COLO668 (cell line): ENCODE measurements around the gene CHCHD3.
"Not testable (repeated sequence)": the region's sequence is repeated elsewhere in the genome, so short reads cannot be mapped to it uniquely, and the experiment has no call there.

Experiments used
- DNase-seq: peaks from one replicate; lab custom pipeline; 2025; ENCODE audit not compliant: unreplicated experiment; lab: John Stamatoyannopoulos, UW

Gene CHCHD3

DNA sequence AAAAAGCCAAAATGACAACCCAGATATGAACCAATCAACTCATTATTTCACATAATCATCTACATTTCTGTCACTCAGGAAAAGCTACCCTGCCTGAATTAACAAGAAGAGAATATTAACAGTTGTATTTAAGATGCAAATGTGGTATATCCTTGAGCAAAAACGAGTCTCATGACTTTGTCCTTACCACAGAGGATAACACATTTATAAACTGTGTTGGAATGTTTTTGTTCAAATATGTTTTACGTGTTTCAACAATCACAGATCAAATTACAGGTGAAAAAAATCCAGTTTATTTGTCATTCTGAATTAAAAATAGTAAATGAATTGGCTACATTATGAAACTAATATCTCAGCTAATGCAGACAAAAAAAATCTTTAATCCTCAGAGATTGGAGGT lies 34.6 kb downstream of the CHCHD3 start:
- no peak for DNase-seq

- DNase-seq: no peak
Measured at GRCh38 chr7:133044722-133045473, 37.0 kb downstream of the CHCHD3 start.

- no peak for DNase-seq
Measured at GRCh38 chr7:133040674-133041073, 41.2 kb downstream of the CHCHD3 start.

DNA sequence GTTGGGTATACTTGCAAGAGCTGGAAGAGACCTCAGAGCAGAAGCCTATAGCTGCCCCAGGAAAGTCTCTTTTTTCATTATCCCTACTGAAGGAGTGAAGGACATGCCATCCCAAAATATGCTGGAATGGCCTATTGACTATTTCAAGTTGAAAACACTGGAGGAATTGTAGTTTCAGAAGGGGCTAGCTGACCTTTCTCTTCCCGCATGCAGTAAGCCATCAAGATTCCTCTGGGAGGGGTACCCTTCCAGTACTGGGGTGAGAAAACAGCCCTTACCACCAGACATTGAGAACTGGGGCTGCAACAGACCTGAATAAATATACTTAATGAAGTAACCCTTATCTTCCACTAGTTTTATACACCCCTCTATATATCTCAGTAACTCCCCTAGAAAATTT lies 41.7 kb downstream of the CHCHD3 start:
- DNase-seq: no peak

GRCh38 chr7:133039614-133040013 lies 42.3 kb downstream of the CHCHD3 start:
- no peak for DNase-seq

DNA sequence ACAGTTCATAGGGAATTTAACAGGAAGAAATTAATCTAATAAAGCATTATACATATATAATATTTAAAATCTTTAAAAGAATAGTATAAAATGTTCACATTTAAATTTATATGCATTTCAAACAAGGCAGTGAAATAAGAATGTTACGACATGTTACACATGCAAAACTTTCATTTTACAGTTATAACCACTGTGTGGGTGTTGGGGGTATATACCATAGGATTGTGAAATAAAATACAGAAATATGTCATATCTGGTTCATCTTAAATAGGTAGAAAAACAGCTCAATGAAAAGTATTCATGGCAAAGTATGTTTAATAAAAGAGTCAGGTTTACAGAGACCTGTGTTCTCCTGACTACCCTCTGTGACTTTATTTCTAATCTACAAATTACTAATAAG lies 45.6 kb downstream of the CHCHD3 start:
- no peak for DNase-seq

GRCh38 chr7:133035240-133035639 lies 46.6 kb downstream of the CHCHD3 start:
- not testable (repeated sequence) for DNase-seq

DNA sequence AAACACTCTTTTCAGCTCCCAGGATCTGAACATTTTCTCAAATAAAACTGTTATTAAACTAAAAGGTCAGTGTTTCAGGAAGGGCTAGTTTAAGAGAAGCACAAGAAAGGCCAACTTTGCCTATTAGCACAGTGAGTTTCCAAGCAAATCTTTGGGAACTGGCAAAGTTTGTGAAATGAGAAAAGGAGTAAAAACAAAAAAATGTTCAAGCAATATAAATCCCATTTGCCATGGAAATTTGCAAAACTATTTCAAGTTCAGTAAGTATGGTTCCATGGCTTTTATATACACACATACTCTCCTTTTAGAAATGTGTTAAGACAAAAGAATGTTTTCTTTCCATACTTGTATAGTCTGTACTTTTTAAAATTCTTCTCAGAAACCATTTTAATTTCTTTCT lies 51.5 kb downstream of the CHCHD3 start:
- DNase-seq: no peak

- no peak for DNase-seq
Measured at GRCh38 chr7:133029463-133029862, 52.4 kb downstream of the CHCHD3 start.

GRCh38 chr7:133027397-133027796 lies 54.5 kb downstream of the CHCHD3 start:
- no peak for DNase-seq

- no peak for DNase-seq
Measured at GRCh38 chr7:133026210-133026859, 55.6 kb downstream of the CHCHD3 start.

GRCh38 chr7:133025056-133025455 lies 56.8 kb downstream of the CHCHD3 start:
- no peak for DNase-seq

GRCh38 chr7:133024596-133024995 lies 57.3 kb downstream of the CHCHD3 start:
- DNase-seq: no peak

DNA sequence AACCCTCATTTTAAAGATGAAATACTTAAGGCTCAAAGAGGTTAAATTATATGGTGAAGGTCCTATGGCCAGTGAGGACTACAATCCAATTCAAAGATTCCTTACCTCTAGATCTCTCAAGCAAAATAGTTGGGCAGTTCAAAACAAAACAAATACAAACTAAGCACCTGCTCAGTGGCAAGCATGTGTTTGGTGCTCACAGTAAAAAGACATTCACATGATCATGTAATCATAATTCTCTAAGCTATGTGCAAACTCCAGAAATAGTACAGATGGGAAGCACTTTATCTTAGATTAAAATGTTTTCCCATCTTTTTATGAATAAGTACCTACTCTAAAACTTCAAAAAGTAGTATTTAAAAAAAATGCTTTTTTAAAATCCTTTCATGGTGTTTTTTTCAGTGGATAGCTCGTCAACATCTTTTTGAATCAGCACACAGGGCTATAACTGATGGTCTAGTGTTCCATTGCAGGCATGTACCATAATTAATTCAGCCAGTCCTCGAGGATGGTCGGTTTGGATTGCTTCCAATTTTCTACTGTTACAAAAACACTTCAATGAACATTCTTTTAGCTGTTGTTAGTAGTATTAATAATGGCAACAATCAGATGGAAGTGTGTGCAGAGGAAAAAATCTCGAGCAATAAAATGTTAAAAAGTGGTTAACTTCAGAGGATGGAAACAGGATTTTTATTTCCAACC lies 58.4 kb downstream of the CHCHD3 start:
- no peak for DNase-seq

DNA sequence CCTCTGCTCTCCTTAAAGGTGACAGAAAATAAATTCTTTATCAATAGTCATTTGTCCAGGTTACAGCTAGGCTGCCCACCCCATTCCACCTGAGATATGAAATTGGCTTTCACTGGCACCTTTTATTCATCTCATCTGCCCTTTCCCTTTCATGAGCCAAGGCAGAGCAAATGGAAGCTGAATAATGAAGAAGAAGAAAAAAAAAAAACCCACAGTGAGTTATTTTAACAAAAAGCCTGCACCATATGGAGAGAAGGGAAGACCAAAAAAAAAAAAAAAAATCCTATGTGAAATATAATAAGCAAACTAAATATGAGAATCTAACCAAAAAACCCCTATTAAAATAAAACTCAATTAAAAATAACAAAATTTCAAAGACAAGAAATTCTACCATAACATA lies 59.2 kb downstream of the CHCHD3 start:
- DNase-seq: no peak

DNA sequence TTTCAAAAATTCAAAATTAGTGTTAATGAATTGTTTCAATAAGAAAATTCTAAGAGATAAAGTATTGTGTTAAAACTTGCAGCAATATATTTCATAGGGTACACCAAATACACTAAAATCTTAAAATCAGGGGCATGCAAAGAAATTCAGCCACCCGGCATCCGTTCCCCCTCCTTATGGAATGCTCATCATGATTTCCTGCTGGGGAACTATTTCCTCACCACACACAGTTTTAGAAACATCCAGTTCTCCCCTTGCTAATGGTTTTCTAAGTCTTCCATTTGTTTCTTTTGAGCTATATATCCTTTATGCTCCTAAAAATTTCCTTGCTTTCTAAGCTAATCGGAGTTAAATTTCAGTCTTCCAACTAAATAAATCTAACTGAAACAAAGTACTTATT lies 60.7 kb downstream of the CHCHD3 start:
- DNase-seq: no peak

DNA sequence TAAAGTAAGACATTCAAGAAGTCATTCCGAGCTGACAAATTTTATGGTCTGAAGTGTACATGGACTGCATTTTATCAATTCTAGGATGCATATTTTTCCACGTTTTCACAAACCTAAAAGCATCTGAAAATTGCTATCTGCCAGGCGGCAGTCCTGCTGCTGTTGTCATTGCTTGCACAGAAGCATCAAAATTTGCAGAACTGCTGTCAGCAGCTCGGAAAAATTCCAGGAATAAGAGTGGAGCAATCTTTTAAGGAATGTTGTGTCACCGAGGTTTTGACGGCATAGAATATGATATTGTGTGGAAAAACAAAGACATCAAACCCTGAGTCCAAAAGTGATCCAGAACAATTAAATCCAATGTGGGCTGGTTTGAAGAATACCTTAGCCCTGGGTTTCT lies 61.4 kb downstream of the CHCHD3 start:
- no peak for DNase-seq

GRCh38 chr7:133019590-133019989 lies 62.3 kb downstream of the CHCHD3 start:
- DNase-seq: no peak

DNA sequence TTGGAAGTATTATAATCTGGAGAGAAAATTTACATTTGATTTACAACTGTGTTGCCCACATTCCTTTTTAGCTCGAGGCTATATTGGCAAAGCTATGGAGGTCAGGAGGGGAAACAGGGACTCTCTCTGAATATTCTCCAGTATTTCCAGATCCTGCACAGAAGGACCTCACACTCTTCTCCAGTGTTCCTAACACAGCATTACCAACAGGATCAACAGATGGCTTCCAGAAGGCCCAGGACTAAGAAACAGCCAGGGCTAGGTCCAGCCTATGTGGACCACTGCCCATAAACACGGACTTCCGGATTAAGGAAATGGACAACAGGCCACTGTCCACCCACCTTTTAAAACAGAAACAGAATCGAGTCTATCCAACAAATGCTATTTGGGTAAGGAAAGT lies 65.3 kb downstream of the CHCHD3 start:
- DNase-seq: no peak

GRCh38 chr7:133015888-133016287 lies 66.0 kb downstream of the CHCHD3 start:
- DNase-seq: no peak

GRCh38 chr7:133011746-133012145 lies 70.1 kb downstream of the CHCHD3 start:
- no peak for DNase-seq
